Stomach smooth muscle (tissue), 2 donors: Measurements from ENCODE around the gene ADISSP.

Source experiments
- H3K27ac ChIP-seq: one replicate; pipeline ENCODE4 v1.7.0; 2013; ENCODE audit warnings: mild to moderate bottlenecking, low read length, inconsistent platforms
- H3K27me3 ChIP-seq, 2 donors: one replicate each; pipeline ENCODE4 v1.7.0; 2013; ENCODE audit warnings: low read length in 2 of 2; ENCODE audit not compliant: insufficient read depth in 2 of 2, control insufficient read depth in 1 of 2
- H3K36me3 ChIP-seq, 2 donors: one replicate each; pipeline ENCODE4 v1.7.0; 2013; ENCODE audit warnings: low read length in 2 of 2; ENCODE audit not compliant: control insufficient read depth in 2 of 2, insufficient read depth in 2 of 2
- H3K4me1 ChIP-seq: one replicate; pipeline ENCODE4 v1.7.0; 2013; ENCODE audit warnings: low read length; ENCODE audit not compliant: control insufficient read depth, insufficient read depth
- H3K4me3 ChIP-seq, 2 donors: one replicate each; pipeline ENCODE4 v1.7.0; 2013; ENCODE audit warnings: low read length in 2 of 2
- H3K9ac ChIP-seq, 2 donors: one replicate each; pipeline ENCODE4 v1.7.0; 2013; ENCODE audit warnings: low read length in 2 of 2, mild to moderate bottlenecking in 1 of 2
- H3K9me3 ChIP-seq, 2 donors: one replicate each; pipeline ENCODE4 v1.7.0; 2013; ENCODE audit warnings: low read length in 2 of 2; ENCODE audit not compliant: control insufficient read depth in 2 of 2
- donor health status: healthy.
- donor health status: Pancreatic carcinoma.

ADISSP gene

GRCh38 chr20:3804254-3804751 lies 36.8 kb upstream of the ADISSP start:
- H3K4me1 ChIP-seq = peaks cover 40% of the 10 kb centered on the region
- peaks cover 42 to 45% of the 10 kb centered on the region in 2 donors for H3K36me3 ChIP-seq

GRCh38 chr20:3803854-3804253 lies 36.3 kb upstream of the ADISSP start:
- peaks cover 44% of the 10 kb centered on the region for H3K4me1 ChIP-seq
- no peak overlapping the region for H3K4me3 ChIP-seq
- H3K27me3 ChIP-seq = no peaks in the 10 kb centered on the region
- peaks cover 42 to 47% of the 10 kb centered on the region in 2 donors for H3K36me3 ChIP-seq
- H3K9me3 ChIP-seq = no peaks in the 10 kb centered on the region
- H3K9ac ChIP-seq = no peak overlapping the region
- peak overlapping the region; percentile 97 for H3K27ac ChIP-seq

More at GRCh38 chr20:3804254-3804751, 36.8 kb upstream of the ADISSP start:
- Histone ChIP-seq H3K9me3 (no peaks in the 10 kb centered on the region), H3K4me3 (no peak overlapping the region), H3K9ac (no peak overlapping the region), H3K27ac (peak overlapping the region; percentile 97), H3K27me3 (no peaks in the 10 kb centered on the region)

- no peaks in the 10 kb centered on the region for H3K27me3 ChIP-seq
- H3K36me3 ChIP-seq = peaks cover 42 to 48% of the 10 kb centered on the region in 2 donors
- peaks cover 48% of the 10 kb centered on the region for H3K4me1 ChIP-seq
- H3K4me3 ChIP-seq = no peak overlapping the region
- H3K9me3 ChIP-seq = no peaks in the 10 kb centered on the region
- H3K27ac ChIP-seq = peak overlapping the region; percentile 97
- no peak overlapping the region for H3K9ac ChIP-seq
Measured at GRCh38 chr20:3803289-3803688, 35.7 kb upstream of the ADISSP start.

DNA sequence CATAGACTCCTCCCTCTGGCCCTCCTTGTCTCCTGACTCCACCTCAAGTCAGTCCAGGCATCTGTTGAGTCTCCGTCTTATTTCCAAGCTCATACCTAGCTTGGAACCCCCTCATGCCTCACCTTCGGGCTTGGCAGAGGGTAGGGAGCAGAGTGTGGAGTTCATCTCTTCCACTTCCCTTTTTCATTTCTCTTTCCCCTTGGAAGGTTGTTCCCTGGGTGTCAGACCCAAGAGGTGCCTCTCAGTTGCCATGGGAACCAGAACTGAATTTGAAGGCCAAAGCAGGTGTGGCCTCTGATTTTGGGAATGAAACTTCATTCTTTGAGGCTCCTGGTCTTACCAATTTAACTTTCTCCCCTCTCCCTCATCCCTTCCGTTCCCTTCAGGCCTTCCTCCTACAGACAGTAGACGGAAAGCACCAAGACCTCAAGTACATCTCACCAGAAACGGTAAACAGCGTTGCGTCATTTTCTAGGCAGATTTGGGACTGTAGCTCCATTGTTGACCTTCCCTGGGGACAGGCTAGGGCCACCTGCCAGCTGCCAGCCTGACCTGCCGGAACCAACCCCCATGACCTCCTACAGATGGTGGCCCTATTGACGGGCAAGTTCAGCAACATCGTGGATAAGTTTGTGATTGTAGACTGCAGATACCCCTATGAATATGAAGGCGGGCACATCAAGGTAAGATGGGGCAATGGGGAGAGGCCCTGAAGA lies 35.1 kb upstream of the ADISSP start:
- Histone ChIP-seq H3K9me3 (no peaks in the 10 kb centered on the region), H3K4me3 (no peak overlapping the region), H3K27me3 (no peaks in the 10 kb centered on the region), H3K36me3 (peaks cover 42 to 48% of the 10 kb centered on the region in 2 donors), H3K27ac (no peak overlapping the region), H3K4me1 (peaks cover 48% of the 10 kb centered on the region), H3K9ac (no peak overlapping the region)

GRCh38 chr20:3801846-3802245 lies 34.3 kb upstream of the ADISSP start:
- no peak overlapping the region for H3K27ac ChIP-seq

GRCh38 chr20:3801299-3801698 lies 33.7 kb upstream of the ADISSP start:
- peaks cover 49% of the 10 kb centered on the region for H3K4me1 ChIP-seq
- peaks cover 42 to 48% of the 10 kb centered on the region in 2 donors for H3K36me3 ChIP-seq
- no peaks in the 10 kb centered on the region for H3K27me3 ChIP-seq
- H3K9ac ChIP-seq = peak overlapping the region in 1 of 2 donors; percentile 29
- H3K4me3 ChIP-seq = no peak overlapping the region
- no peaks in the 10 kb centered on the region for H3K9me3 ChIP-seq
- no peak overlapping the region for H3K27ac ChIP-seq

More at GRCh38 chr20:3801846-3802245, 34.3 kb upstream of the ADISSP start:
- no peak overlapping the region for H3K4me3 ChIP-seq
- no peaks in the 10 kb centered on the region for H3K27me3 ChIP-seq
- no peak overlapping the region for H3K9ac ChIP-seq
- peaks cover 48% of the 10 kb centered on the region for H3K4me1 ChIP-seq
- H3K36me3 ChIP-seq = peaks cover 42 to 48% of the 10 kb centered on the region in 2 donors
- no peaks in the 10 kb centered on the region for H3K9me3 ChIP-seq

- Histone ChIP-seq H3K9ac (no peak overlapping the region), H3K9me3 (no peaks in the 10 kb centered on the region), H3K27ac (no peak overlapping the region), H3K36me3 (peaks cover 42 to 48% of the 10 kb centered on the region in 2 donors), H3K27me3 (no peaks in the 10 kb centered on the region), H3K4me1 (peaks cover 45% of the 10 kb centered on the region), H3K4me3 (no peak overlapping the region)
Measured at GRCh38 chr20:3800878-3801260, 33.3 kb upstream of the ADISSP start.

DNA sequence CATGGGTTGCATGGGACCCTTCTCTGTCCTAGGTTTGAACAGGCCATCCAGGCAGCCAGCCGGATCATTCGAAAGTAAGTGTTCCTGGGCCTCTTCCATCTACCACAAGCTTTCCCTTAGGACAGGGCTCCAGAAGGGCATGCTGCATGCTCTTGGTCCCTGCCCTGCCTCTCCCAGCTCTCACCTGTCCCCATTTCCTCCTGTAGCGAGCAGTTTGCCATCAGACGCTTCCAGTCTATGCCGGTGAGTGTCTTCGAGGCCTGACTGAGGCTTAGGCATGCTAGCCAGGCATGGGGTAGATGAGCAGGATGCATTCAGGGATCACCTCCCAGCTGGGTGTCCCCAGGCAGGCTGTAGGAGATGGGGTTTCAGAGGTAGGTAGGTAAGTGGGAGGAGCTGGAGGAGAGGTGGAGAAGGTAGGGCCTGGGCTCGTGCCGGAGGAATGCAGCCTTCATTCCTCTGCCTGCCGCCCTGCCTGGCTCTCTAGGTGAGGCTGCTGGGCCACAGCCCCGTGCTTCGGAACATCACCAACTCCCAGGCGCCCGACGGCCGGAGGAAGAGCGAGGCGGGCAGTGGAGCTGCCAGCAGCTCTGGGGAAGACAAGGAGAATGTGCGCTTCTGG lies 32.8 kb upstream of the ADISSP start:
- Histone ChIP-seq H3K27ac (peak overlapping the region; percentile 55), H3K27me3 (no peaks in the 10 kb centered on the region), H3K36me3 (peaks cover 42 to 45% of the 10 kb centered on the region in 2 donors), H3K4me1 (peaks cover 45% of the 10 kb centered on the region), H3K4me3 (no peak overlapping the region), H3K9ac (peak overlapping the region; percentile 11 to 29), H3K9me3 (no peaks in the 10 kb centered on the region)

GRCh38 chr20:3798908-3799248 lies 31.3 kb upstream of the ADISSP start:
- Histone ChIP-seq H3K27ac (peak overlapping the region; percentile 55), H3K4me1 (peaks cover 55% of the 10 kb centered on the region), H3K9me3 (no peaks in the 10 kb centered on the region), H3K4me3 (no peak overlapping the region), H3K9ac (no peak overlapping the region), H3K27me3 (no peaks in the 10 kb centered on the region), H3K36me3 (peaks cover 35 to 37% of the 10 kb centered on the region in 2 donors)

DNA sequence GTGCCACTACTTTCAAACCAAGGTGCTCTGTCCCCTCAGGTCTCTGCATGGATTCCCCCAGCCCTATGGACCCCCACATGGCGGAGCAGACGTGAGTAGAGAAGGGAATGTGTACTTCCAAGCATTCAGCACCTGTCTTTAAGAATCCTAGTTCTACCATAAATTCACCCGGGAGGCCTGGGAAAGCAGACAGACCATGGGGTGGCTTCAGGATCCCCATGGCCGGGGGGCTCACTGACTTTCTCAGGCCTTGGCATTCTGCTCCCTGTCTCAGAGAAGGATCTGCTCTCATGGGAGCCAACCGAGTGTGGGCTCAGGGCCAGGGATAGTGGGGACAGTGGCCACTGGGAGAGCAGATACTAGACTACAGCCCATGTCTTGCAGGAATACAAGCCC lies 30.8 kb upstream of the ADISSP start:
- H3K9me3 ChIP-seq = no peaks in the 10 kb centered on the region
- H3K27me3 ChIP-seq = no peaks in the 10 kb centered on the region
- peaks cover 30 to 32% of the 10 kb centered on the region in 2 donors for H3K36me3 ChIP-seq
- peak overlapping the region in 1 of 2 donors; percentile 9 for H3K9ac ChIP-seq
- peak overlapping the region in 1 of 2 donors; percentile 8 for H3K4me3 ChIP-seq
- H3K27ac ChIP-seq = peak overlapping the region; percentile 67
- peaks cover 55% of the 10 kb centered on the region for H3K4me1 ChIP-seq
